ENCODE measurements around the gene CTNNAL1.
"Not testable (repeated sequence)": the region's sequence is repeated elsewhere in the genome, so short reads cannot be mapped to it uniquely, and the experiment has no call there.

CTNNAL1 gene

DNA sequence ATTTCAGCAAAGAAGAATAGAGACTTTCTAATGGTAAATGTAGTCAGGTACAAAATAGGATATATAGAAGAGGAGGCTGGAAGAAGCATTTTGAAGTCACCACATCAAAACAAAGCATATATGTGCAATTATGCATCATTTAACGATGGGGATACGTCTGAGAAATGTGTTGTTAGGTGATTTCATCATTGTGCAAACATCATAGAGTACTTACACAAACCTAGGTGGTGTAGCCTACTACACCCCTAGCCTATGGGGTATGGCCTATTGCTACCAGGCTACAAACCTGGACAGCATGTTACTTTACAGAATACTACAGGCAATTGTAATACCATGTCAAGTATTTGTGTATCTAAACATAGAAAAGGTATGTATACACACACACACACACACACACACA is 107.8 kb downstream of the CTNNAL1 start:
- H3K27ac Mint-ChIP-seq: no peak overlapping the region
- no peaks in the 10 kb centered on the region for H3K9me3 Mint-ChIP-seq
- no peak overlapping the region for H3K4me3 Mint-ChIP-seq
- H3K27me3 Mint-ChIP-seq (ENCODE audit: low read depth): no peaks in the 10 kb centered on the region
- peaks cover 46% of the 10 kb centered on the region for H3K36me3 Mint-ChIP-seq (ENCODE audit: low read depth)
- no peaks in the 10 kb centered on the region for H3K4me1 Mint-ChIP-seq (ENCODE audit: low read depth)

DNA sequence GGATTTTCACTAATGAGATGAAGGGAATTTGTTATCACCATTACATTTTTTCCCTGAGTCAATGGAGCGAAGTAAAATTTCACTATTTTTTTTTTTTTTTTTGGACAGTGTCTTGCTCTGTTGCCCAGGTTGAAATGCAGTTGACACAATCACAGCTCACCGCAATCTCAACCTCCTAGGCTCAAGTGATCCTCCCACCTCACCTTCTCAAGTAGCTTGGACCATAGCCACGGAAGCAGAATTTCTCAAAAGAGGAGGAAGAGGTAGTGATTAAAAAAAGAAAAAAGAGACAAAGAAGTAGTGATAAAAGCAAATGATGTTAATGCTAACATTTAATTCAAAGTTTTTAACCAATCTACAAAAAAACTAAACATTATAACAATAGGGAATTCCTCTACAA is 109.1 kb downstream of the CTNNAL1 start:
- H3K4me3 Mint-ChIP-seq: no peak overlapping the region
- H3K36me3 Mint-ChIP-seq (ENCODE audit: low read depth): peaks cover 41% of the 10 kb centered on the region
- no peaks in the 10 kb centered on the region for H3K9me3 Mint-ChIP-seq
- no peaks in the 10 kb centered on the region for H3K27me3 Mint-ChIP-seq (ENCODE audit: low read depth)
- no peak overlapping the region for H3K27ac Mint-ChIP-seq
- no peaks in the 10 kb centered on the region for H3K4me1 Mint-ChIP-seq (ENCODE audit: low read depth)

DNA sequence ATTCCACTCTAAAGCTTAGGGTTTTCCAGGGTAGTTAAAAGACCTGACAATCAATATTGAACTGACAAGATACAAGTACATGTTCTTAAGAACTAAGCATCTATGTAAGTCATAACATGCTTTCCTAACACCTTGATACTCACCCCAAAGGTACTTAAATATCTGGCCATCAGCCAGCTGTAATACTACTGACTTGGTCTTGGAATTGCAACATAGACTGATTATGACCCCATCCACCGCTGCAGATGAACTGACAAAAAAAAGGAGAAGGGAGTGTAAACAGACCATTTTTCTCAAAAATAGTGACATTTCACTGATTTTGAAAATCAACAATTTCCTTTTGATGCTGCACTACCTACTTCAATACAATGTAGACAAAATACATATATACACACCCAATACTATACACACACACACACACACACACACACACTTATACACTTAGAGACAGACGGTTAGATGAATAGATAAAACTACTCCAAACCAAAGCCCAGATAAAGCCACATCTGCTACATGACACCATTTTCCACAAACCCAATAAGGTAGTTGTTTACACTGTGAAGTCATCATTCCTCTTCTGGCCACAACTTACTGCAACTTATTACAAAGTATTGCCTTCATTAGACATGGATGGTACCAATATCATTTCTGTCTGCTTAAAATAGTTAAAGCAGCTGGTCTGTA is 109.7 kb downstream of the CTNNAL1 start:
- H3K4me3 Mint-ChIP-seq: no peak overlapping the region
- peaks cover 37% of the 10 kb centered on the region for H3K36me3 Mint-ChIP-seq (ENCODE audit: low read depth)
- no peaks in the 10 kb centered on the region for H3K27me3 Mint-ChIP-seq (ENCODE audit: low read depth)
- no peak overlapping the region for H3K27ac Mint-ChIP-seq
- no peaks in the 10 kb centered on the region for H3K4me1 Mint-ChIP-seq (ENCODE audit: low read depth)
- no peaks in the 10 kb centered on the region for H3K9me3 Mint-ChIP-seq

DNA sequence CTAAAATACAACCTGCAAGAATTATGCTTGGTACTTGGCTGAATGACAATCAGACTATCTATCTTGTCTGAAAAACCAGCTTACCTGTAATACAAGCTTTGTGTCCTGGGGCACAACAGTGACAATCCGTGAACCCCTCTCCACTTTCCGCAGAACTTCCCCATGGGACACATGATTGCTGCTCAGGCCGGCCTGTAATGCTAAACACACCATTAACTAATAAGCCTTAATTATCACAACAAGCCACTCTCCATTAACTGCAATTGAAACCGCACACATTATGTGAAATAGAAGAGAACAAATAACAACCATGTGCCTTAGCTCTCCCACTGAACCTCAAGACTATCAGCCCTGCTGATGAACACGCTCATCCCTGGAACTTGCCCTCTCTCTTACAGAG is 113.1 kb downstream of the CTNNAL1 start:
- H3K36me3 Mint-ChIP-seq (ENCODE audit: low read depth): peaks cover 43% of the 10 kb centered on the region
- H3K9me3 Mint-ChIP-seq: no peaks in the 10 kb centered on the region
- H3K4me3 Mint-ChIP-seq: no peak overlapping the region
- H3K27ac Mint-ChIP-seq: no peak overlapping the region
- H3K4me1 Mint-ChIP-seq (ENCODE audit: low read depth): no peaks in the 10 kb centered on the region
- H3K27me3 Mint-ChIP-seq (ENCODE audit: low read depth): no peaks in the 10 kb centered on the region

DNA sequence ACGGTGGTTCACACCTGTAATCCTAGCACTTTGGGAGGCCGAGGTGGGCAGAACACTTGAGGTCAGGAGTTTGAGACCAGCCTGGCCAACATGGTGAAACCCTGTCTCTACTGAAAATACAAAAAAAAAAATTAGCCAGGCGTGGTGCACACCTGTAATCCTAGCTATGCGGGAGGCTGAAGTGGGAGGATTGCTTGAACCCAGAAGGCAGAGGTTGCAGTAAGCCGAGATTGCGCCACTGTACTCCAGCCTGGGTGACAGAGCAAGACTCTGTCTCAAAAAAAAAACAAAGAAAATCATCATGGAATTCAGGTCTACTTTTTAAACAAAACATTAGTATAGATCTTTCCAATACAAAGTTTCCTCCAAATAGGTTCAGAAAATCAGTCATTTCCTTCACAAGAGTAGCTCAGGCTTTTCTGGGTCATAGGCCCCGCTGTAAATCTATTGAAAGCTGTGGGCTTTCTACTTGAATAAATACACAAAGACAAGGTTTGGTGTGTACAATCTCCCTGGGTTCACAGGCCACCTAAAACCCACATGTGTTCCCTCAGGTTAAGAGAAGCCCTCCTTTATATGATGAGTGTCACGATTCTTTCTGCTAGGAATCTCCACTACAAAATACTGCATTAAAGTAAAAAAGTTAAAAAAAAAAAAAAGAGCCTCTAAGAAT is 114.1 kb downstream of the CTNNAL1 start:
- not testable (repeated sequence) for H3K4me1 Mint-ChIP-seq (ENCODE audit: low read depth); H3K27ac Mint-ChIP-seq; H3K4me3 Mint-ChIP-seq; H3K27me3 Mint-ChIP-seq (ENCODE audit: low read depth); H3K9me3 Mint-ChIP-seq
- H3K36me3 Mint-ChIP-seq (ENCODE audit: low read depth): peaks cover 45% of the 10 kb centered on the region

DNA sequence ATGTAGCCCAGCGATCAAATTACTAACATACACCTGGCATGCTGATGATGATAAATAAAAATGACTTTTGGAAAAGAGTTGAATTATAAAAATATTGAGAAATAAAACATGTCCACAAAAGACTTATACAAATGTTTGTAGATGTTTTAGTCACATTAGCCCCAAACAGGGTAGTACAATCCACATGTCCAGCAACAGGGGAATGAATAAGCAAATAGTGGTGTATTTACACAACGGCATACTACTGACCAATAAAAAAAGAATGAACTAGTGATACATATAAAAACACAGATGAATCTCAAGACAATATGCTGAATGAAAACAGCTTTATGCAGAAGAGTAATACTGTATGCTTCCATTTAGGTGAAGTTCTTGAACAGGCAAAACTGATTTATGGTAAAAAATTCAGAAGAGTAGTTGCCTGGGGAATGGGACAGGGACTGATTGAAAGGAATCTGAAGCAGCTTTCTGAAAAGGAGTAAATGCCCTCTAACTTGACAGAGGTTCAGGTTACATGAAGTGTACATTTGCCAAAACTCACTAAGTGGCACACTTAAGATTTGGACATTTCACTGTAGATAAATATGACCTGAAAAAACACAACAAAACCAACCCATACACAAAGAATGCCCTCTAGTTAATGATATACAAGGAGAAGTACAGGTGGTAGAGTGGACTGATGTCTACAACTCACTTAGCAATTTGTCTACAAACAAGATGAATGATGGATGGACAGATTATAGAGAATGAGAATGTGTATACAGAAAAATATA is 115.8 kb downstream of the CTNNAL1 start:
- Mint-ChIP-seq H3K36me3 (ENCODE audit: low read depth) (peaks cover 43% of the 10 kb centered on the region), H3K27ac (no peak overlapping the region)

DNA sequence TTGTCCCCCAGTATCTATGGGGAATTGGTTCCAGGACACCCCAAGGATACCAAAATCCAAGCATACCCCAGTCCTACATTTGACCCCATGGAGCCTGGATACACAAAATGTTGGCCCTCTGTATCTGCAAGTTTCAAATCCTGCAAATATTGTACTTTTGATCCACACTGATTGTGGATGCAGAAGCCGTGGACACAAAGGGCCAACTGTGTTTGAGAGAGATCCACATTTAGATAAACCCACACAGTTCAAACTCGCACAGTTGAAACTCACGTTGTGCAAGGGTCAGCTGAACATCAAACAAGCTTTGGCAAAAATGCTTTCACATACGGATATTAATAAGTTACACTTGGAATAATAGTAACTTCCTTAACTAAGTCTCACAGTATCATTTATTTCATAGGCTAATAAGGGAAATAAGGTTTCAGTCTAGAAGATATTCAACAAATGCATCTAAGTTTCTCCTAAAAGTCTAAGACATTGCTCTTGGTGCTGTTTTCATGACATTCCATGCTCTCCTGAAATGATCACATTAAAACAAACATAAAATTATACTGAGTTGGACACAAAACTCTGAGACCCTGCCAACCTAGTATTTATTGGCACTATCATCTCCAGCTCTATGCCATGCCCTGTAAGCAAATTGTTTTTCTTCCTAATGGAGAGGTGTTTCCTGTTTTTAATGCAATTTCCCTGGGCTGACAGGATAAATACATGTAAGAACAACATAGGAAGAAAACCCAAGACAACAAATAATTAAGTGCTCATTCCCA is 118.9 kb downstream of the CTNNAL1 start:
- no peak overlapping the region for H3K4me3 Mint-ChIP-seq
- H3K4me1 Mint-ChIP-seq (ENCODE audit: low read depth): no peaks in the 10 kb centered on the region
- no peaks in the 10 kb centered on the region for H3K27me3 Mint-ChIP-seq (ENCODE audit: low read depth)
- H3K9me3 Mint-ChIP-seq: no peaks in the 10 kb centered on the region
- H3K36me3 Mint-ChIP-seq (ENCODE audit: low read depth): peaks cover 50% of the 10 kb centered on the region
- no peak overlapping the region for H3K27ac Mint-ChIP-seq

More for the DNA sequence above, 115.8 kb downstream of the CTNNAL1 start:
- H3K4me3 Mint-ChIP-seq: no peak overlapping the region
- no peaks in the 10 kb centered on the region for H3K27me3 Mint-ChIP-seq (ENCODE audit: low read depth)
- no peaks in the 10 kb centered on the region for H3K9me3 Mint-ChIP-seq
- H3K4me1 Mint-ChIP-seq (ENCODE audit: low read depth): no peaks in the 10 kb centered on the region
